SU-DHL-6 (cell line): ENCODE data around the gene OXER1.

Experiments
- H2AFZ ChIP-seq: fragments of 200-600 bp; sonication (generic); 2 replicates; pipeline ENCODE4 v1.6.1; 2014; ENCODE audit warnings: low read depth, mild to moderate bottlenecking, moderate library complexity, mixed read lengths, antibody characterized with exemption, low read length; ENCODE audit not compliant: severe bottlenecking
- H3F3A ChIP-seq: fragments of 200-600 bp; shearing (Covaris generic); 2 replicates; pipeline ENCODE4 v1.6.0; 2016; ENCODE audit warnings: antibody characterized with exemption, mild to moderate bottlenecking; ENCODE audit not compliant: insufficient read depth
- H3K27ac ChIP-seq: fragments of 200-600 bp; sonication (generic); 2 replicates; pipeline ENCODE4 v1.5.1; 2016; ENCODE audit warnings: low read depth, mild to moderate bottlenecking, low read length, moderate library complexity, mixed read lengths
- H3K27me3 ChIP-seq: fragments of 200-600 bp; sonication (generic), shearing (Covaris generic); 2 replicates; pipeline ENCODE4 v1.6.0; 2014; ENCODE audit warnings: mild to moderate bottlenecking, low read length
- H3K36me3 ChIP-seq: fragments of 200-600 bp; sonication (generic); 2 replicates; pipeline ENCODE4 v1.6.1; 2014; ENCODE audit warnings: mild to moderate bottlenecking, low read length, mixed read lengths
- H3K4me2 ChIP-seq: fragments of 300-600, 200-600 bp; shearing (Covaris generic), sonication (generic); 2 replicates; pipeline ENCODE4 v1.6.0; 2014; ENCODE audit warnings: low read length, low read depth, mild to moderate bottlenecking; ENCODE audit not compliant: poor library complexity, severe bottlenecking
- H3K4me3 ChIP-seq: fragments of 200-600 bp; sonication (generic); 2 replicates; pipeline ENCODE4 v1.5.1; 2014; ENCODE audit warnings: antibody characterized with exemption, low read length, mild to moderate bottlenecking, mixed read lengths; ENCODE audit not compliant: insufficient read depth, poor library complexity, severe bottlenecking
- H3K79me2 ChIP-seq: fragments of 200-600 bp; sonication (generic); 2 replicates; pipeline ENCODE4 v1.6.1; 2014; ENCODE audit warnings: mild to moderate bottlenecking, low read length, moderate library complexity; ENCODE audit not compliant: insufficient read depth
- H3K9ac ChIP-seq: fragments of 200-600 bp; sonication (generic); 2 replicates; pipeline ENCODE4 v1.7.0; 2014; ENCODE audit warnings: mild to moderate bottlenecking, low read length
- H3K9me2 ChIP-seq: fragments of 200-600 bp; sonication (generic); replicated peaks from 2 replicates; pipeline ENCODE4 v1.6.1; 2014; ENCODE audit warnings: low read length; ENCODE audit not compliant: insufficient read depth
- H3K9me3 ChIP-seq: fragments of 200-600 bp; sonication (generic); 2 replicates; pipeline ENCODE4 v1.6.1; 2014; ENCODE audit warnings: low read length, mixed read lengths; ENCODE audit not compliant: insufficient read depth
- H4K20me1 ChIP-seq: fragments of 200-600 bp; sonication (generic); 2 replicates; pipeline ENCODE4 v1.6.1; 2014; ENCODE audit warnings: low read depth, mild to moderate bottlenecking, antibody characterized with exemption, low read length, moderate library complexity, mixed read lengths
- CTCF ChIP-seq: fragments of 200-600 bp; sonication (generic); IDR thresholded peaks from one replicate; pipeline ENCODE4 v1.5.1; 2017; ENCODE audit warnings: antibody characterized with exemption, mild to moderate bottlenecking, low read length, moderate library complexity; ENCODE audit not compliant: insufficient read depth, poor library complexity, severe bottlenecking
- EZH2phosphoT487 ChIP-seq: fragments of 200-600 bp; sonication (generic), shearing (Covaris generic); conservative IDR thresholded peaks from 2 replicates; pipeline ENCODE4 v1.6.1; 2018; ENCODE audit warnings: mild to moderate bottlenecking, antibody characterized with exemption, low read length, moderate library complexity, mixed read lengths

Gene OXER1

DNA sequence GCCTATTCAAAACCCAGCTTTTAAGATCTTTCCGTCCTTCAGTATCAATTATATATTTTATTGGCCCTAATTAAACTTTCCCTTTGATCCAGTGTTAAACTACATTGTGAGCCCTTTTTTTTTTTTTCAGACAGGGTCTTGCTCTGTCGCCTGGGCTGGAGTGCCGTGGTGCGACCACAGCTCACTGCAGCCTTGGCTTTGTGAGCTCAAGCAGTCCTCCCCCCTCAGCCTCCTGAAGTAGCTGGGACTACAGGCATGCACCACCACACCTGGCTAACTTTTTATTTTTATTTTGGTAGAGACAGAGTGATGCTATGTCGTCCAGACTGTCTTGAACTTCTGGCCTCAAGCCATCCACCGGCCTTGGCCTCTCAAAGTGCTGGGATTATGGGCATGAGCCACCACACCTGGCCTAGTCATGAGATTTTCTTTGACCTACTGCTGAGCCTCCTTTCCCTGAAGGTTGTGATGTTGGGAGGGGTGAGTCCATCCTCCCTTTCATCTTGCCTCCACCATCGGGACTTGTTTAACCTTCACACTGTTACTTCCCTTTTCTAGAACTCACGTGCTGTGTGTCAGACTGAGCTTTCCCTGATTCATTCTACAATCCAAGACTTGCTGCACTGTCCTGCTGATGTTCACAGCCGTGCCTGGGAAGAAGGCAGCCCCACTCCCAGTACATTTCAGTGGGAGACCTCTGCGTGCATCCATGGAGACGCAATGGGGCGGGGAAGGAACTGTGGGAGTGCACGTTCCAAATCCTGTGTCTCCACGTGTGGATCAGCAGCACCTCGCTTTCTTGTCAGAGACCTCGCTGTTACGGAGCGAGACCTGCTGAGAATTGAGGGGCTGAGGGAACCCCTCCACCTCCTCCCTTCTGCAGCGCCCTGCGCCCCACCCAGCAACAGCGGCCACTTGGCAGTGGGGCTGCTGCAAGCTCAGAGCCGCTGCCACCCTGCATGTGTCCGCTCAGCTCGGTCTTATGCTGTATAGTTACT, 10.8 kb downstream of the OXER1 start:
- Histone ChIP-seq H3F3A (peaks cover 12% of the 10 kb centered on the region), H3K27me3 (no peaks in the 10 kb centered on the region), H3K27ac (peak overlapping the region; percentile 61), H2AFZ (no peak overlapping the region), H4K20me1 (no peaks in the 10 kb centered on the region), H3K9me3 (no peaks in the 10 kb centered on the region), H3K9me2 (no peaks in the 10 kb centered on the region), H3K4me2 (peak overlapping the region; percentile 23), H3K79me2 (no peaks in the 10 kb centered on the region), H3K4me3 (no peak overlapping the region), H3K9ac (no peak overlapping the region), H3K36me3 (no peaks in the 10 kb centered on the region)
- no peak for TF ChIP-seq CTCF
- TF ChIP-seq EZH2phosphoT487: no peak

DNA sequence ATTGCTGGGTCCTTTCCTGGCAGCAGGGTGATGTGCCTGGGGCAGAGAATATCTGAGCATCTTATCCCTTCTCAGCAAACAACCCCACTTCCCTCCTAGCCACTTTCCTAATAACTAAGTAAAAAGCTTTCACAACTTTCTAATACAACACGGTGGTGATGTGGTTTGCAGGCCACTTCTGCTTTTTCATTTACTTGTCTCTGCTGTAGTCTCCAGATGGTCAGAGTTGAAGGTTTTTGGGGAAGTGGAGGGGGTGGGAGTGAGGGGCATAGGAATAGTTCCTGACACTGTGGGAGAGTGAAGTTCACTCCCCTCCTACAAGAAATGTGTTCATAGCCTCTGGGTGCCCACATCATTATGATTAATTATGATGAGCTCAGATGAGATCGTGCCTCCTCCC, 11.6 kb downstream of the OXER1 start:
- H3K9ac ChIP-seq: no peak overlapping the region
- no peaks in the 10 kb centered on the region for H3K9me2 ChIP-seq
- no peaks in the 10 kb centered on the region for H3K79me2 ChIP-seq
- no peaks in the 10 kb centered on the region for H3K36me3 ChIP-seq
- peaks cover 12% of the 10 kb centered on the region for H3F3A ChIP-seq
- no peaks in the 10 kb centered on the region for H3K27me3 ChIP-seq
- H3K4me2 ChIP-seq: peak overlapping the region; percentile 23
- H3K9me3 ChIP-seq: no peaks in the 10 kb centered on the region
- H3K4me3 ChIP-seq: no peak overlapping the region
- peak overlapping the region; percentile 61 for H3K27ac ChIP-seq
- no peaks in the 10 kb centered on the region for H4K20me1 ChIP-seq
- TF ChIP-seq EZH2phosphoT487 (no peak), CTCF (no peak)
- H2AFZ ChIP-seq: no peak overlapping the region

DNA sequence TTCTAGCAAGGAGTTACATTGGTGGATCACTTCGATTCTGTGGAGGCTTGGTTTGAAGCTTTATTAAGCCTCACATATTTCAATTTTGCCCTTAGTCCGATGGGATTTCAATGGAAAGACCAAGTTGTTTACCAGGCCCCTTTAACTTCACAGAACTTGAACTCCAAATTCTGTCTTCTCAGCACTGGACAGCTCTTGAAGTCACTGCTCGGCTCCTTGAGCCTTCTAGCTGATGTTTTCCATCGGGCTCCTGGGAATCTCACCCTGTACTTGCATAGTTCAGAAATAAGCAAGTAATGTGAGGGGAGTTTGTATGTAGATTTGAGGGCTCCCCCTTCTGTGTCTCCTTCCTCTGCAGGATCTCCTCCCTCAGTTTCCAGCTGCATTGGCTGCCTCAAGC, 15.1 kb downstream of the OXER1 start:
- H3K4me3 ChIP-seq: no peak overlapping the region
- TF ChIP-seq CTCF (no peak), EZH2phosphoT487 (no peak)
- H2AFZ ChIP-seq: no peak overlapping the region
- H3K4me2 ChIP-seq: no peak overlapping the region
- no peaks in the 10 kb centered on the region for H3K9me2 ChIP-seq
- H4K20me1 ChIP-seq: no peaks in the 10 kb centered on the region
- peaks cover 9% of the 10 kb centered on the region for H3F3A ChIP-seq
- no peaks in the 10 kb centered on the region for H3K27me3 ChIP-seq
- H3K36me3 ChIP-seq: no peaks in the 10 kb centered on the region
- no peak overlapping the region for H3K27ac ChIP-seq
- no peaks in the 10 kb centered on the region for H3K9me3 ChIP-seq
- no peaks in the 10 kb centered on the region for H3K79me2 ChIP-seq
- H3K9ac ChIP-seq: no peak overlapping the region
